Panc1 (cell line): ENCODE data around the gene TOM1. TPM values are rescaled to one million over a fixed set of nuclear protein-coding genes. Genes with fewer than 3 reads are reported as not detected.

Source experiments
- ATAC-seq: fragments of 200-7000 bp; cut with Tn5 transposase; 2 replicates; pipeline ENCODE4 v1.9.1; 2020; ENCODE audit warnings: mild to moderate bottlenecking, moderate library complexity
- BruUV-seq: library from RNA; stranded (reverse); fragments of 400-500 nt; replicated peaks from 2 replicates; lab custom pipeline; 2021; lab: Mats Ljungman, UMichigan
- CTCF ChIA-PET: fragments of 300-600 bp; sonication (Branson Sonifier 250); formaldehyde crosslinking; loops from one replicate; lab custom pipeline; 2022; ENCODE audit warnings: antibody characterized with exemption; lab: Charles Lee
- POLR2A ChIA-PET: fragments of 300-600 bp; sonication (Branson Sonifier 250); formaldehyde crosslinking; loops from one replicate; lab custom pipeline; 2022; ENCODE audit warnings: antibody characterized with exemption; lab: Charles Lee
- DNase-seq: peaks from one replicate; pipeline ENCODE4 v3.0.0-alpha.2; 2010; ENCODE audit warnings: low read depth, low spot score
- H3K27ac ChIP-seq: 2 replicates; pipeline ENCODE4 v1.5.1; 2011; ENCODE audit warnings: mild to moderate bottlenecking, low read length, inconsistent platforms
- H3K27me3 ChIP-seq: fragments of 200-500 bp; sonication (Bioruptor generic); 2 replicates; pipeline ENCODE4 v1.6.0; 2014; ENCODE audit warnings: low read length, inconsistent platforms; ENCODE audit not compliant: control insufficient read depth, insufficient read depth
- H3K36me3 ChIP-seq: fragments of 200-500 bp; sonication (Bioruptor generic); 2 replicates; pipeline ENCODE4 v1.5.1; 2014; ENCODE audit warnings: inconsistent platforms, mild to moderate bottlenecking, low read length, moderate library complexity; ENCODE audit not compliant: control insufficient read depth, insufficient read depth
- H3K4me1 ChIP-seq: 2 replicates; pipeline ENCODE4 v1.5.1; 2011; ENCODE audit warnings: inconsistent platforms, mild to moderate bottlenecking, low read length, moderate library complexity; ENCODE audit not compliant: control insufficient read depth, insufficient read depth
- H3K4me3 ChIP-seq, 2 experiments: 2 replicates each; pipeline ENCODE4 v1.5.1; 2011 to 2012; ENCODE audit warnings: low read depth in 2 of 2, low read length in 2 of 2, mild to moderate bottlenecking in 2 of 2, inconsistent platforms in 1 of 2, moderate library complexity in 1 of 2
- H3K9me3 ChIP-seq: fragments of 200-500 bp; sonication (Bioruptor generic); 2 replicates; pipeline ENCODE4 v1.5.1; 2014; ENCODE audit warnings: low read depth, mild to moderate bottlenecking, inconsistent platforms, low read length, moderate library complexity; ENCODE audit not compliant: control insufficient read depth, insufficient read depth
- CTCF ChIP-seq: fragments of 450-650 bp; IDR thresholded peaks from 2 replicates; pipeline ENCODE4 v1.5.1; 2017; ENCODE audit warnings: mild to moderate bottlenecking
- POLR2AphosphoS5 ChIP-seq: IDR thresholded peaks from 2 replicates; pipeline ENCODE4 v1.6.1; 2012; ENCODE audit warnings: mild to moderate bottlenecking, low read depth, low read length, moderate library complexity
- SIN3A ChIP-seq: IDR thresholded peaks from 2 replicates; pipeline ENCODE4 v1.6.1; 2012; ENCODE audit warnings: low read depth, mild to moderate bottlenecking, low read length, moderate library complexity, borderline replicate concordance; ENCODE audit not compliant: insufficient read depth
- TCF7L2 ChIP-seq: IDR thresholded peaks from 2 replicates; pipeline ENCODE4 v1.6.1; 2011; ENCODE audit warnings: mild to moderate bottlenecking, low read depth, low read length, inconsistent platforms
- in situ Hi-C: cut with HindIII; loops from 2 replicates; pipeline ENCODE4 v1.10.0; 2016; ENCODE audit warnings: low sequenced_read_pairs, low pct_unique_long_range_greater_than_20kb
- intact Hi-C: fragments of 100-400 bp; cut with micrococcal nuclease; formaldehyde crosslinking; loops from one replicate; pipeline ENCODE4 v1.10.0; 2022; ENCODE audit not compliant: unreplicated experiment
- total RNA-seq: library from RNA; stranded (reverse); gene quantifications from one replicate; pipeline ENCODE4 v1.2.1, GENCODE V29; 2021; ENCODE audit not compliant: unreplicated experiment
- TF ChIP-seq, protein P1 (sequence below), 2 experiments: IDR thresholded peaks; 2 replicates each; pipeline ENCODE4 v1.6.1; 2011 to 2012; ENCODE audit warnings: low read depth in 2 of 2, control low read depth in 1 of 2, low read length in 1 of 2, mild to moderate bottlenecking in 1 of 2, moderate library complexity in 1 of 2; ENCODE audit not compliant: insufficient read depth in 1 of 2

Gene TOM1
- total RNA-seq, 1 experiment from 2014 or later: 32.7 TPM

DNA sequence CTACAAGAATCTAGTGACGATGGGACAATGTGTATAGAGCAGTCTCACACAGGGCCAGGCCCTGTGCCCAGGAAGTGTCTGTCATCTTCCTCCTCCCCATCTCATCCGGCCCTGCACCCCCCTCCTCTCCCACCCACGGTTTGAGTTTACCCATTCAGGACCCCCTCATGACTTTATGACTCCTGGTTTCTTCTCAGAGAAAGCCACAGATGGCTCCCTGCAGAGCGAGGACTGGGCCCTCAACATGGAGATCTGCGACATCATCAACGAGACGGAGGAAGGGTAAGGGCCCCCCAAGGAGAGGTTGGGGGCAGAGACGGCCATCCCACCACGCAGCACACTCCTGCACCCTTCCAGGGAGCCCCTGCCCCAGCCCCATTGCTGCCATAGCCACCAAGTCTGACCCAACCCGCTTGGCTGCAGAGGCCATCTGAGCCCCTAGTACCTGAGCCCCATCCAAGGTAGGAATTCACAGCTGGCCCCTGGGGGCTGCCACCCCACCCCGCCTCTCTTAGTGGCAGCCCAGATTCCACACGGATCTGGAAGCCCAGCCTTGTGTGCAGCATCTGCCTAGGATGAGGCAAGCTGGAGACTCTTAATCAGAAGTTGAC is 18.1 kb downstream of the TOM1 start:
- ChIA-PET POLR2A (no interaction called here), CTCF (no interaction called here)
- intact Hi-C loops (no loop called here), in situ Hi-C loops (no loop called here)
- Histone ChIP-seq H3K4me1 (peaks cover 8% of the 10 kb centered on the region), H3K4me3 (no peak overlapping the region), H3K36me3 (no peaks in the 10 kb centered on the region), H3K27me3 (no peaks in the 10 kb centered on the region), H3K27ac (no peak overlapping the region), H3K9me3 (no peaks in the 10 kb centered on the region)
- TF ChIP-seq, protein P1, sequence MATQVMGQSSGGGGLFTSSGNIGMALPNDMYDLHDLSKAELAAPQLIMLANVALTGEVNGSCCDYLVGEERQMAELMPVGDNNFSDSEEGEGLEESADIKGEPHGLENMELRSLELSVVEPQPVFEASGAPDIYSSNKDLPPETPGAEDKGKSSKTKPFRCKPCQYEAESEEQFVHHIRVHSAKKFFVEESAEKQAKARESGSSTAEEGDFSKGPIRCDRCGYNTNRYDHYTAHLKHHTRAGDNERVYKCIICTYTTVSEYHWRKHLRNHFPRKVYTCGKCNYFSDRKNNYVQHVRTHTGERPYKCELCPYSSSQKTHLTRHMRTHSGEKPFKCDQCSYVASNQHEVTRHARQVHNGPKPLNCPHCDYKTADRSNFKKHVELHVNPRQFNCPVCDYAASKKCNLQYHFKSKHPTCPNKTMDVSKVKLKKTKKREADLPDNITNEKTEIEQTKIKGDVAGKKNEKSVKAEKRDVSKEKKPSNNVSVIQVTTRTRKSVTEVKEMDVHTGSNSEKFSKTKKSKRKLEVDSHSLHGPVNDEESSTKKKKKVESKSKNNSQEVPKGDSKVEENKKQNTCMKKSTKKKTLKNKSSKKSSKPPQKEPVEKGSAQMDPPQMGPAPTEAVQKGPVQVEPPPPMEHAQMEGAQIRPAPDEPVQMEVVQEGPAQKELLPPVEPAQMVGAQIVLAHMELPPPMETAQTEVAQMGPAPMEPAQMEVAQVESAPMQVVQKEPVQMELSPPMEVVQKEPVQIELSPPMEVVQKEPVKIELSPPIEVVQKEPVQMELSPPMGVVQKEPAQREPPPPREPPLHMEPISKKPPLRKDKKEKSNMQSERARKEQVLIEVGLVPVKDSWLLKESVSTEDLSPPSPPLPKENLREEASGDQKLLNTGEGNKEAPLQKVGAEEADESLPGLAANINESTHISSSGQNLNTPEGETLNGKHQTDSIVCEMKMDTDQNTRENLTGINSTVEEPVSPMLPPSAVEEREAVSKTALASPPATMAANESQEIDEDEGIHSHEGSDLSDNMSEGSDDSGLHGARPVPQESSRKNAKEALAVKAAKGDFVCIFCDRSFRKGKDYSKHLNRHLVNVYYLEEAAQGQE (IDR thresholded peaks at IDR 0.05; ENCODE audit: insufficient read depth in 1 of 2, low read depth in 2 of 2, low read length in 1 of 2): no peak
- TF ChIP-seq CTCF (no peak), SIN3A (no peak), TCF7L2 (no peak), POLR2AphosphoS5 (no peak)
- BruUV-seq: no TSS peak
- DNase-seq: no peak
- no peak for ATAC-seq

DNA sequence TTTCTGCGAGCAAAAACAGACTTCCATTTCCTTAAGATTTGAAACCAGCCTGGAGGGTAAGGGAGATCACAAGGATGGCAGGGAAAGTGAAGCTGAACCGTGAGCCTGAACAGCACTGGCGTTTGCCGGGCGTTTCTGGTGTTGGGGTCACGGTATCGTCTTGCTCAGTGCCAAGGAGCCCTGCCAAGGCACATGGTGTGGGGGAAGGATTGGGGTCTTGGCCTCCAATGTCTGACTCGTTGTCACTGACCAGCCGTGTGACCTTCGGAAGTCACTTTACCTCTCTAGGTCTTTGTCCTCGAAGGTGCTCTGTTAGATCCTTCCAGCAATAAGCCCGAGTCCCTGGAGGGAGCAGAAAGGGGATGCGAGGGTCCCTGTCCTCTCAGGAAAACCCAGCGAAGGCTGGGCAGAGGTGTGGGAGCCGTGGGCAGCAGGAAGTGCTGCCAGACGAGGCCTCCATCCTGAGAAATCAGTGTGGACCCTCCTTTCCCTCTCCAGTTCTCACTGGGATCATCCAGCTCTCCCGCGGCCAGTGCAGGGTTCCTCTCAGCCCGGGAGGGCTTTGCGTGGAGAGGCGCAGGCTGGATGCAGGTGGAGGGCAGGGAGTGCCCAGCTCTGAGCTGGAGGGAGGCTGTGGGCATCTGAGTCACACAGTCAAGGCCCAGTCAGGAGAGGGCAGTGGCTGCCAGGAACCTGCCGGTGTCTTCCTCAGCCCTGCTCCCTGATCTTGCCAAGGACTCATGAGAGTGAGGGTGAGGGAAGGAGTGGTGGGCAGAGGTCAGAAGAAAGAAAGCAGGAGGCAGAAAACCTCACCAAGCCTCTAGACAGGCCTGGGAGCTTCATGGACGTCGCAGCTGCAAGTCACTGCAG is 18.9 kb downstream of the TOM1 start:
- DNase-seq: no peak
- H3K27ac ChIP-seq: no peak overlapping the region
- ChIA-PET CTCF (no interaction called here), POLR2A (no interaction called here)
- H3K36me3 ChIP-seq: no peaks in the 10 kb centered on the region
- no TSS peak for BruUV-seq
- no peaks in the 10 kb centered on the region for H3K27me3 ChIP-seq
- peaks cover 3% of the 10 kb centered on the region for H3K4me1 ChIP-seq
- H3K9me3 ChIP-seq: no peaks in the 10 kb centered on the region
- intact Hi-C loops: no loop called here
- in situ Hi-C loops: no loop called here
- TF ChIP-seq SIN3A (no peak), TCF7L2 (no peak)
- H3K4me3 ChIP-seq: no peak overlapping the region
- ATAC-seq: no peak
